NCI-H146 treated with DMSO at 0.1 percent for 48 hours (cell line): ENCODE data around the gene LYPD5.
"Not testable (repeated sequence)": the region's sequence is repeated elsewhere in the genome, so short reads cannot be mapped to it uniquely, and the experiment has no call there.

Experiments used
- DNase-seq: peaks from one replicate; lab custom pipeline; 2025; ENCODE audit not compliant: unreplicated experiment; lab: John Stamatoyannopoulos, UW

The LYPD5 gene

DNA sequence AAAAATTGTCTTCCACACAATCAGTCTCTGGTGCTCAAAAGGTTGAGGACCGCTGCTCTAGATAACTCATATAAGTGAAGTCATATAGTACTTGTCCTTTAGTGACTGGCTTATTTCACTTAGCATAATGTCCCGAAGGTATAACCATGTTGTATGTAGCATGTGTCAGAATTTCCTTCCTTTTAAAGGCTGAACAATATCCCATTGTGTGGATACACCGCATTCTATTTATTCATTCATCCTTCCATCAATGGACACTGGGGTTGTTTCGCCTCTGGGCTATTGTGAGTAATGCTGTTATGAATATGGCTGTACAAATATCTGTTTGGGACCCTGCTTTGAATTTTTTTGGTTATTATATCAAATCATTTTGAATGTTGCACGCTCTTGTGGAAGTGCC, 4.6 kb upstream of the LYPD5 start:
- no peak for DNase-seq

DNA sequence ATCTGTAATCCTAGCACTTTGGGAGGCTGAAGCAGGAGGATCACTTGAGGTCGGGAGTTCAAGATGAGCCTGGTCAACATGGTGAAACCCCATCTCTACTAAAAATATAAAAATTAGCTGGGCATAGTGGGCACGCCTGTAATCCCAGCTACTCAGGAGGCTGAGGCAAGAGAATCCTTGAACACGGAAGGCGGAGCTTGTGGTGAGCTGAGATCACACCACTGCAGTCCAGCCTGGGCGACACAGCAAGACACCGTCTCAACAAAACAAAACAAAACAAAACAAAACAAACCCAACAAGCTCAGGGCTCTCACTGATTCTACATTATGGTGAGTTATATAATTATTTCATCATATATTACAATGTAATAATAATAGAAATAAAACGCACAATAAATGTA, 4.2 kb upstream of the LYPD5 start:
- not testable (repeated sequence) for DNase-seq

DNA sequence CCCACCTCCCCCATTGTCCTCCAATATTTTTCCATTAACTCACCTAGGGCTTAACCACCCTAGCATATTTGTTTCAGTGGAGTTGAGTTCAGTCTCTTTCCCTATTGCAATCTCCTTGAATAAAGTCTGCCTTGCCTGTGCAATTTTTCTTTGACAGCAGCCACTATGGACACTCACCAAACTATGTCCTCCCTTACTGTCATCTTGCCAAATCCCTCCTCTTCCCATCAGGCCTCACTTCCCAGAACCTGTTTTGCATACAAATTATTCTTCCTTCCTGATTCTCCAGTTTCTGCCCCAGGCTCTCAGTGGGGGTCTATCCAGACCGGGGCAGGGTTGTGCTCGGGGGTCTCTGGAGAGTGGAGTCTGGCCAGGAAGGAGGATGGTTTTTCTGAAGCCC, 2.2 kb upstream of the LYPD5 start:
- DNase-seq, result no peak

GRCh38 chr19:43799502-43800142, 2.6 kb downstream of the LYPD5 start:
- peak; percentile 66 for DNase-seq

GRCh38 chr19:43798546-43799409, 3.5 kb downstream of the LYPD5 start:
- peak; percentile 82 for DNase-seq

DNA sequence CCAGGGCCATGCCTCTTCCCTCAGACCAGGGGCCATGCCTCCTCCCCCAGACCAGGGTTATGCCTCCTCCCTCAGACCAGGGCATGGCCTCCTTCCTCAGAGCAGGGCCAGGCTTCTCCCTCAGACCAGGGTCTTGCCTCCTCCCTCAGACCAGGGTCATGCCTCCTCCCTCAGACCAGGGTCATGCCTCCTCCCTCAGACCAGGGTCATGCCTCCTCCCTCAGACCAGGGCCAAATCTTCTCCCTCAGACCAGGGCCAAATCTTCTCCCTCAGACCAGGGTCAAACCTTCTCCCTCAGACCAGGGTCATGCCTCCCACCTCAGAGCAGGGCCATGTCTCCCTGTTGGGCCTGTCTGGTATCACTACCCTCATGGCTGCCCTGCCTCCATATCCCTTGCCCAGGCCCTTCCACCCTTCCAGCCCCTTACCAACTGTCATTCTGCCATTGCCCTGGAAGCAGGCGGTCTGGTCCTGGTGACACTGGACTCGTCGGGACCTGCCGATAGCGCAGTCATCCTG, 4.2 kb downstream of the LYPD5 start:
- no peak for DNase-seq

GRCh38 chr19:43797556-43797955, 4.7 kb downstream of the LYPD5 start:
- DNase-seq, result no peak

DNA sequence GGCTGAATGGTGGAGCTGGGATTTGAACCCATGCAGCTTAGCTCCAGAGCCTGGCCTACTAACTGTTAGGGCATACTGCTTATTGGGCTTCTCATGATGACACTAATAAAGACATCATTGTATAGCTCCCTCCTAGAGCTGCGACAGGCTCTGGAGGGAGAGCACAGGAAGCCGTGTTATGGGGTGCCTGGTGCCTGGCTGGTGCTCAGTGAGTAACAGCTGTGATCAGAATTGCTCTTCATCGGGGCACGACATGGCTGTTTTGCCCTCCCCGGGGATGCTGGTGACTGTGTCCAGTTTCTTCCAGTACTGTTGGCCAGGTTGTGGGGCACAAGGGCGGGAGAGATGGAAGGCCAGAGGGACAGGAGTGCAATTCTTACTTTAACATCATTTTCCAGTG, 5.1 kb downstream of the LYPD5 start:
- no peak for DNase-seq

GRCh38 chr19:43790587-43790986, 11.7 kb downstream of the LYPD5 start:
- no peak for DNase-seq

- DNase-seq, result no peak
Measured at GRCh38 chr19:43789029-43789428, 13.2 kb downstream of the LYPD5 start.

- DNase-seq, result no peak
Measured at GRCh38 chr19:43786665-43787064, 15.6 kb downstream of the LYPD5 start.

DNA sequence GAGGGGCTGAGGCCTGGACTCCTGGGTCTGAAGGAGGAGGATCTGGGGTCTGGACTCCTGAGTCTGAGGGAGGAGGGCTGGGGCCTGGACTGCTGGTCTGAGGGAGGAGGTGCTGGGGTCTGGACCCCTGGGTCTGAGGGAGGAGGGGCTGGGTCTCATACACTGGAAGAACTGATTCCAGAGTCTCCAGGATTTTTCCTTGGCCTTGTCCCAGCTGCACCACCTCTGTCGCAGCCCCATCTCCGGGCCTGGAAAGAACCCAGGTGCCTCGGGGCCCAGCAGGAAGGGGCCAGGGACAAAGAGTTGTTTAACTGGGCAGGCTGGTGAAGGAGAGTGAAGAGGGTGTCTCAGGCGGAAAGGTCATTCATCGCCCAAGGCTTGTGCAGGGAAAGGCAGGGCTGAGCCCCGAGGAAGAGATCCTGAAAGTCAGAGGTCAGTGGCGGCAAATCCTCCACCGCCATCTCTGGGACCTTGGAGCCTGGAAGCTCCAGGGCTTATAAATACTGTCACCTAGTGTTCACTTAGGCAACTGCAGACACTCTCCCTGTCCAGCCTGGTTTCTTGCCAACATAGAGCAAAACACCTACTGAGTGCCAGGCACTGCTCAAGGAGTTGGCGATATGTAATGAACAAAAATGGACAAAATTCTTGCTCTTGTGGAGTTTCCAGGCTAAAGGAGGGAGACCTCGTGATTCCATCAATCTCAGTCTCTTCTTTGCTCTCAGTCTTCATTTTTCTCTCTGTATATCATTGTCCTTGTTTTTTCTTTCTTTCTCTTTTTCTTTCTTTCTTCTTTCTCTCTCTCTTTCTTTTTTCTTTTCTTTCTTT, 17.1 kb downstream of the LYPD5 start:
- peak; percentile 68 for DNase-seq

GRCh38 chr19:43784241-43784980, 17.8 kb downstream of the LYPD5 start:
- no peak for DNase-seq

GRCh38 chr19:43783636-43784035, 18.6 kb downstream of the LYPD5 start:
- DNase-seq, result no peak

- no peak for DNase-seq
Measured at GRCh38 chr19:43782689-43783231, 19.5 kb downstream of the LYPD5 start.

GRCh38 chr19:43782311-43782660, 20.0 kb downstream of the LYPD5 start:
- DNase-seq, result no peak

GRCh38 chr19:43781630-43782310, 20.5 kb downstream of the LYPD5 start:
- no peak for DNase-seq

DNA sequence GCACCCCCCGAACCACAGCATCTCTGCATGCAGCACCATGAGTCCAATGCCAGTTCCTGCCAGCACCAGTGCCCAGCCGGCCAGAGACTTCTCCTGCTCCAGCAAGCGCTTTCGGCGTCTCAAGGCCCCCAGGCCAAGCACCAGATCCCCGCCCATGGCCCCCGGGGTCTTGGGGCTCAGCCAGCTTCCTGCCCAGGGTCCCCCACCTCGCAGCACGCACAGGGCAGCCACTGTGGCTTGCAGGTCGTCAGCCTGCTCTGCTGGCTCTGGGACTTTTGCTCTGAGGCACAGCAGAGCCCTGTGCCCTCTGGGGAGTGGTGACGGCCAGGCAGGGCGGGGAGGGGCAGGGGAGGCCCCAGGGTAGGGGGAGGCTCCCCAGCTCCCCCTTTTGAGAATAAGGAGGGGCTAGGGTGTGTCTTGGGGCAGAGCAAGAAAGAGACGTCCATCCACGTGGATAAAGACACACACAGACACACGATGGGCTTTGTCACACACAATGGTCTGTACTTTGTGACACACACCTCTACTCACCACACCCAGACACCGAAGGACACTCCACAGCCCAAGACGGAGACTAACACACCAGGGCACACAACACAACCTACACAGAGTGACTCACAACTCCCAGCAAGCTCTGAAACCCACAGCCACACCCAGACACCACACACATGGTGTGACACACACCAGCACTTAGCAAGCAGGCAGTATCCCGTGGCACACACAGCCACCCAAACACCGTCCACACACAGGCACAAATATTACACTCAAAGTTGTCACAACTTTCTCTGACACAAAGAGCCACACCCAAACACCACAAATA, 21.3 kb downstream of the LYPD5 start, which contains the start of gene KCNN4:
KCNN4 (minus strand) TSS at position 268 of the 820 bp plus-strand sequence; CDS start at position 156, 112 bp downstream.
- DNase-seq, result no peak

GRCh38 chr19:43779820-43780219, 22.4 kb downstream of the LYPD5 start:
- DNase-seq, result no peak
